ENCODE measurements around the gene ZMAT5. TPM values are rescaled to one million over a fixed set of nuclear protein-coding genes. Genes with fewer than 3 reads are reported as not detected.
A peak's percentile ranks its signal among the peaks of the same experiment; 100 is the strongest.

Gene ZMAT5
- polyA plus RNA-seq, 3 donors, result 27.1 to 79.4 (median 59.3) TPM

DNA sequence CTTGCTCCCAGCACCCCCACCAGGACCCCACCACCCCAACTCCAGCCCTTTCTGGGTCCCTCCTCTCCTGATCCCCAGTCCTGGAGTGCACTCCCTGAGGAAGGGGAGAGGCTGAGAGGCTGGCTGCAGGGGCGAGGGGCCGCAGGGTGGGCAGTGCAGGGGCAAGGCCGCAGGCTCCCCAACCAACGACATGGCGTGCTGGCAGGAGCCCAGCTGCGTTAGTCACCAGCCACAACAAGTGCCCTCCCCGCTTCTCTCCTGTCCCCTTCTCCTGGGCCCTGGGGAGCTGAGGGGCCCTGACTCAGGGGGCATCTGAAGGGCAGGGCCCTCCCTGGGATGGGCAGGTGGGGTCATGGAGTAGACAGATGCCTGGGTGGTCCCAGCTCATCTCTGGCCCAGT lies 44.7 kb downstream of the ZMAT5 start:
- H3K4me1 Mint-ChIP-seq, result peaks cover 2% of the 10 kb centered on the region
- H3K36me3 Mint-ChIP-seq, result no peaks in the 10 kb centered on the region
- Histone ChIP-seq H3K27ac (ENCODE audit: low read depth in 1 of 2, low read length in 2 of 2) (no peak overlapping the region), H3K27me3 (ENCODE audit: control insufficient read depth in 2 of 2, insufficient read depth in 2 of 2, low read length in 2 of 2) (peaks cover 16 to 42% of the 10 kb centered on the region in 2 donors), H3K79me2 (ENCODE audit: insufficient read depth, low read length) (no peaks in the 10 kb centered on the region), H3K36me3 (replicated peaks in 1 of 2; ENCODE audit: control insufficient read depth in 1 of 2, insufficient read depth in 2 of 2, low read length in 2 of 2) (no peaks in the 10 kb centered on the region), H3K4me1 (ENCODE audit: control insufficient read depth in 1 of 2, insufficient read depth in 2 of 2, low read length in 2 of 2) (no peaks in the 10 kb centered on the region), H3K9ac (ENCODE audit: insufficient read depth, low read length, poor library complexity, severe bottlenecking) (no peak overlapping the region), H2AFZ (ENCODE audit: insufficient read depth, low read depth, low read length, poor library complexity, severe bottlenecking) (no peak overlapping the region), H3K4me3 (replicated peaks in 1 of 3; ENCODE audit: low read depth in 2 of 3, low read length in 3 of 3) (no peak overlapping the region), H3K4me2 (replicated peaks; ENCODE audit: extremely low read depth, low read length, poor library complexity, severe bottlenecking) (no peak overlapping the region), H3K9me3 (replicated peaks in 1 of 2; ENCODE audit: control insufficient read depth in 1 of 2, insufficient read depth in 1 of 2, low read length in 2 of 2) (peaks cover 0 to 5% of the 10 kb centered on the region in 2 donors), H4K20me1 (ENCODE audit: insufficient read depth, low read length) (no peaks in the 10 kb centered on the region)
- intact Hi-C loops (cut with micrococcal nuclease), result no loop called here
- H3K9me3 Mint-ChIP-seq, result peaks cover 0 to 11% (median 0%) of the 10 kb centered on the region in 7 donors
- H3K27ac Mint-ChIP-seq, result no peak overlapping the region
- no peak for DNase-seq
- peak overlapping the region in 1 of 2 donors; percentile 55 for H3K4me3 Mint-ChIP-seq
- peaks cover 42 to 67% (median 48%) of the 10 kb centered on the region in 3 donors for H3K27me3 Mint-ChIP-seq (ENCODE audit: low read depth in 3 of 3)
- 100% methylated on average over 1 of the region's 7 CpGs for WGBS (ENCODE audit: insufficient coverage)
- TF ChIP-seq, protein P1, sequence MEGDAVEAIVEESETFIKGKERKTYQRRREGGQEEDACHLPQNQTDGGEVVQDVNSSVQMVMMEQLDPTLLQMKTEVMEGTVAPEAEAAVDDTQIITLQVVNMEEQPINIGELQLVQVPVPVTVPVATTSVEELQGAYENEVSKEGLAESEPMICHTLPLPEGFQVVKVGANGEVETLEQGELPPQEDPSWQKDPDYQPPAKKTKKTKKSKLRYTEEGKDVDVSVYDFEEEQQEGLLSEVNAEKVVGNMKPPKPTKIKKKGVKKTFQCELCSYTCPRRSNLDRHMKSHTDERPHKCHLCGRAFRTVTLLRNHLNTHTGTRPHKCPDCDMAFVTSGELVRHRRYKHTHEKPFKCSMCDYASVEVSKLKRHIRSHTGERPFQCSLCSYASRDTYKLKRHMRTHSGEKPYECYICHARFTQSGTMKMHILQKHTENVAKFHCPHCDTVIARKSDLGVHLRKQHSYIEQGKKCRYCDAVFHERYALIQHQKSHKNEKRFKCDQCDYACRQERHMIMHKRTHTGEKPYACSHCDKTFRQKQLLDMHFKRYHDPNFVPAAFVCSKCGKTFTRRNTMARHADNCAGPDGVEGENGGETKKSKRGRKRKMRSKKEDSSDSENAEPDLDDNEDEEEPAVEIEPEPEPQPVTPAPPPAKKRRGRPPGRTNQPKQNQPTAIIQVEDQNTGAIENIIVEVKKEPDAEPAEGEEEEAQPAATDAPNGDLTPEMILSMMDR (IDR thresholded peaks at IDR 0.05), result no peak

DNA sequence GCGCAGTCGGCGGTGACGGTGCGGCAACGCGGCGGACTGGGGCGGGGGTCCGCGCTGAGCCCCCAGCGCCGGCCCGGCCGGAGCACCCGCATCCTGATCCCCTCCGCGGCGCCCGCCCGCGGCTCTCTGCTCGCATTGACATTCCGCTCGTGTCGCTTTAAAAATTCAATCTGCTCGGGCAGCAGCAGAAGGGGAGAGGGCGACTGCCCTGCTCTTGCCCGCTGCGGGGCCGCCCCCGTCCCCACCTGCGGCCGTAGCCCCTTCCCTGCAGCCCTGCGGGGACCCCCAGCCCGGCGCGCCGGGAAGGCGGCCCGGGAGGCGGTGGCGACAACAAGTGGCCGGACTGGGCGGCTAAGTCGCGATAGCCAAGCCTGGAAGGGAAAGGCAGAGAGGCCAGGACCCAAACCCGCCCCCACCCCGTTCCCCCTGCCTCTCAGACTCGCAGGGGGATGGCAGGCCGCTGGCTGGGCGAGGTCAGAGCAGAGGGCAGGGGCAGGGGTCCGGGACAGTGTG lies 45.9 kb downstream of the ZMAT5 start:
- DNase-seq, result no peak
- TF ChIP-seq, protein P1 (IDR thresholded peaks at IDR 0.05), result no peak
- 5% methylated on average over 47 of the region's 53 CpGs for whole genome bisulfite sequencing (ENCODE audit: insufficient coverage)
- peaks cover 0 to 11% (median 2%) of the 10 kb centered on the region in 7 donors for H3K9me3 Mint-ChIP-seq
- H3K4me1 Mint-ChIP-seq, result no peaks in the 10 kb centered on the region
- intact Hi-C loops (cut with micrococcal nuclease), result no loop called here
- Histone ChIP-seq H3K9me3 (replicated peaks in 1 of 2; ENCODE audit: control insufficient read depth in 1 of 2, insufficient read depth in 1 of 2, low read length in 2 of 2) (peaks cover 0 to 5% of the 10 kb centered on the region in 2 donors), H3K27me3 (ENCODE audit: control insufficient read depth in 2 of 2, insufficient read depth in 2 of 2, low read length in 2 of 2) (peaks cover 16 to 42% of the 10 kb centered on the region in 2 donors), H3K4me2 (replicated peaks; ENCODE audit: extremely low read depth, low read length, poor library complexity, severe bottlenecking) (no peak overlapping the region), H4K20me1 (ENCODE audit: insufficient read depth, low read length) (no peaks in the 10 kb centered on the region), H3K4me3 (replicated peaks in 1 of 3; ENCODE audit: low read depth in 2 of 3, low read length in 3 of 3) (no peak overlapping the region), H3K79me2 (ENCODE audit: insufficient read depth, low read length) (no peaks in the 10 kb centered on the region), H3K9ac (ENCODE audit: insufficient read depth, low read length, poor library complexity, severe bottlenecking) (no peak overlapping the region), H3K36me3 (replicated peaks in 1 of 2; ENCODE audit: control insufficient read depth in 1 of 2, insufficient read depth in 2 of 2, low read length in 2 of 2) (no peaks in the 10 kb centered on the region), H3K4me1 (ENCODE audit: control insufficient read depth in 1 of 2, insufficient read depth in 2 of 2, low read length in 2 of 2) (no peaks in the 10 kb centered on the region), H3K27ac (ENCODE audit: low read depth in 1 of 2, low read length in 2 of 2) (no peak overlapping the region), H2AFZ (ENCODE audit: insufficient read depth, low read depth, low read length, poor library complexity, severe bottlenecking) (no peak overlapping the region)
- H3K36me3 Mint-ChIP-seq, result no peaks in the 10 kb centered on the region
- H3K27me3 Mint-ChIP-seq (ENCODE audit: low read depth in 3 of 3), result peaks cover 42 to 74% (median 54%) of the 10 kb centered on the region in 3 donors
- no peak overlapping the region for H3K27ac Mint-ChIP-seq
- no peak overlapping the region for H3K4me3 Mint-ChIP-seq

Data from CD14-positive monocyte (primary cell).